K562 (cell line): Measurements from ENCODE around the gene DAB1. TPM values are rescaled to one million over a fixed set of nuclear protein-coding genes. Genes with fewer than 3 reads are reported as not detected.

Source experiments
- ATAC-seq: fragments of 200-7000 bp; cut with Tn5 transposase; 3 replicates; pipeline ENCODE4 v1.9.1; 2020; ENCODE audit warnings: moderate library complexity
- BruUV-seq: library from RNA; stranded (reverse); fragments of 400-500 nt; replicated peaks from 2 replicates; lab custom pipeline; 2021; lab: Mats Ljungman, UMichigan
- CTCF ChIA-PET: fragments of 300-600 bp; formaldehyde crosslinking; extraction: SDS; loops from one replicate; lab custom pipeline; 2021; ENCODE audit warnings: low intra/inter-chr PET ratio; lab: Yijun Ruan, JAX
- POLR2A ChIA-PET: fragments of 300-600, 350-650 bp; sonication (Branson Sonifier 250); formaldehyde crosslinking; extraction: SDS; loops from one replicate; lab custom pipeline; 2021; ENCODE audit warnings: antibody characterized with exemption, inconsistent platforms; lab: Yijun Ruan, JAX
- DNase-seq, 4 experiments: peaks; one replicate each; pipeline versions ENCODE4 v3.0.0 to v3.0.0-alpha.2; 2011 to 2018; ENCODE audit warnings: low spot score in 3 of 4, mixed read lengths in 3 of 4; ENCODE audit errors: extremely low read depth in 1 of 4
- FAIRE-seq: peaks from 2 replicates; lab custom pipeline; 2011; peaks lifted over from hg19 to GRCh38; lab: Jason Lieb, UNC
- H2AFZ ChIP-seq: 2 replicates; pipeline ENCODE4 v1.6.0; 2011; ENCODE audit warnings: low read depth, low read length, control low read depth, inconsistent platforms
- H3K27ac ChIP-seq: fragments of 200-600 bp; 3 replicates; pipeline ENCODE4 v1.8.0; 2011; ENCODE audit warnings: low read depth, mild to moderate bottlenecking, control low read depth, inconsistent platforms, low read length, moderate library complexity, mixed read lengths; ENCODE audit errors: extremely low read depth
- H3K27me3 ChIP-seq, 2 experiments: fragments of 300-600 bp in 1 of 2; 2 replicates in 1 of 2; 3 replicates in 1 of 2; pipeline versions ENCODE4 v1.6.0 to v1.8.0; 2011; ENCODE audit warnings: inconsistent platforms in 2 of 2, low read length in 2 of 2, mild to moderate bottlenecking in 1 of 2, mixed read lengths in 1 of 2, moderate library complexity in 1 of 2; ENCODE audit not compliant: control insufficient read depth in 2 of 2, insufficient read depth in 2 of 2
- H3K36me3 ChIP-seq: fragments of 300-600 bp; 3 replicates; pipeline ENCODE4 v1.8.0; 2011; ENCODE audit warnings: mild to moderate bottlenecking, low read length, inconsistent platforms; ENCODE audit not compliant: control insufficient read depth, insufficient read depth
- H3K4me1 ChIP-seq, 2 experiments: fragments of 200-600 bp in 1 of 2; replicated peaks in 1 of 2; 2 replicates in 1 of 2; 3 replicates in 1 of 2; pipeline versions ENCODE4 v1.5.1 to v1.8.0; 2011; ENCODE audit warnings: inconsistent platforms in 2 of 2, low read length in 2 of 2, mild to moderate bottlenecking in 1 of 2, mixed read lengths in 1 of 2, moderate library complexity in 1 of 2; ENCODE audit not compliant: control insufficient read depth in 2 of 2, insufficient read depth in 2 of 2
- H3K4me2 ChIP-seq: 2 replicates; pipeline ENCODE4 v1.6.1; 2011; ENCODE audit warnings: low read length, control low read depth, inconsistent platforms, mixed read lengths; ENCODE audit not compliant: insufficient read depth
- H3K4me3 ChIP-seq: fragments of 200-600 bp; sonication (generic), shearing (Covaris generic); 2 replicates; pipeline ENCODE4 v1.5.1; 2016; ENCODE audit warnings: control low read depth, inconsistent platforms
- H3K79me2 ChIP-seq: fragments of 200-600 bp; 3 replicates; pipeline ENCODE4 v1.8.0; 2011; ENCODE audit warnings: low read length, inconsistent platforms; ENCODE audit not compliant: control insufficient read depth, insufficient read depth
- H3K9ac ChIP-seq, 2 experiments: 2 replicates each; pipeline versions ENCODE4 v1.6.0 to v1.6.1; 2011; ENCODE audit warnings: low read depth in 2 of 2, low read length in 2 of 2, control low read depth in 1 of 2, inconsistent platforms in 1 of 2, mild to moderate bottlenecking in 1 of 2, mixed read lengths in 1 of 2; ENCODE audit not compliant: insufficient read depth in 1 of 2
- H3K9me1 ChIP-seq: one replicate; pipeline ENCODE4 v1.6.0; 2011; ENCODE audit warnings: inconsistent platforms, mild to moderate bottlenecking, low read length, moderate library complexity; ENCODE audit not compliant: control insufficient read depth, insufficient read depth
- H3K9me3 ChIP-seq: replicated peaks from 2 replicates; pipeline ENCODE4 v1.5.1; 2011; ENCODE audit warnings: low read depth, low read length, inconsistent platforms; ENCODE audit not compliant: control insufficient read depth, insufficient read depth
- H4K20me1 ChIP-seq: replicated peaks from 2 replicates; pipeline ENCODE4 v1.6.1; 2011; ENCODE audit warnings: low read length, inconsistent platforms, mixed read lengths; ENCODE audit not compliant: control insufficient read depth, insufficient read depth
- ATF1 ChIP-seq, 2 experiments: fragments of 450-650 bp in 1 of 2; IDR thresholded peaks; 2 replicates each; pipeline ENCODE4 v1.6.1; 2016; ENCODE audit warnings: missing compliant biosample characterization in 1 of 2, missing genetic modification characterization in 1 of 2
- ATF6 ChIP-seq: sonication (generic); formaldehyde crosslinking; IDR thresholded peaks from 2 replicates; pipeline ENCODE4 v1.4.0; 2020; ENCODE audit warnings: mild to moderate bottlenecking, missing genetic modification reagents
- CEBPG ChIP-seq, 3 experiments: fragments of 200-800 bp in 1 of 3; sonication (Bioruptor generic) in 1 of 3; sonication (generic) in 1 of 3; formaldehyde crosslinking in 1 of 3; IDR thresholded peaks in 2 of 3; conservative IDR thresholded peaks in 1 of 3; 2 replicates each; pipeline versions ENCODE4 v1.6.1 to v1.8.0; 2016 to 2022; ENCODE audit warnings: missing compliant biosample characterization in 2 of 3, missing genetic modification characterization in 2 of 3, mild to moderate bottlenecking in 1 of 3, missing genetic modification reagents in 1 of 3
- DIDO1 ChIP-seq: fragments of 450-650 bp; IDR thresholded peaks from 2 replicates; pipeline ENCODE4 v1.6.1; 2016; ENCODE audit warnings: low read depth, missing biosample characterization, missing genetic modification characterization
- MAZ ChIP-seq, 2 experiments: fragments of 450-650 bp in 1 of 2; sonication (generic) in 1 of 2; formaldehyde crosslinking; IDR thresholded peaks in 1 of 2; conservative IDR thresholded peaks in 1 of 2; 2 replicates each; pipeline versions ENCODE4 v1.4.0 to v1.5.0; 2020; ENCODE audit warnings: mild to moderate bottlenecking in 1 of 2, missing genetic modification reagents in 1 of 2
- MNT ChIP-seq, 2 experiments: fragments of 450-650 bp; conservative IDR thresholded peaks; 2 replicates each; pipeline ENCODE4 v1.6.1; 2017; ENCODE audit warnings: mild to moderate bottlenecking in 2 of 2, moderate library complexity in 2 of 2
- SP1 ChIP-seq: sonication (generic); formaldehyde crosslinking; IDR thresholded peaks from 2 replicates; pipeline ENCODE4 v1.8.1; 2022; ENCODE audit warnings: mild to moderate bottlenecking, missing genetic modification reagents
- TEAD2 ChIP-seq: fragments of 450-650 bp; IDR thresholded peaks from 2 replicates; pipeline ENCODE4 v1.6.1; 2016; ENCODE audit warnings: missing genetic modification characterization, control low read depth, missing compliant biosample characterization
- WGBS: fragments of 100-300 bp; shearing (Covaris generic); methylation state at CpG from one replicate; pipeline ENCODE4 v1.1.6; 2016; ENCODE audit warnings: low coverage, mixed read lengths; ENCODE audit not compliant: insufficient coverage; ENCODE audit errors: missing lambda C conversion rate; 5-methylcytosine and 5-hydroxymethylcytosine counted together
- in situ Hi-C: fragments of 300-500 bp; cut with MboI; formaldehyde crosslinking; loops from 4 replicates; pipeline ENCODE4 v1.15.0; 2018; ENCODE audit warnings: inconsistent platforms, mixed read lengths
- intact Hi-C: fragments of 100-400 bp; cut with micrococcal nuclease; formaldehyde crosslinking; loops from 2 replicates; pipeline ENCODE4 v1.14.2; 2022
- polyA plus RNA-seq, 8 experiments: library from polyadenylated mRNA; depleted of rRNA in 4 of 8; stranded (reverse) in 5 of 8; unstranded in 3 of 8; fragments of >200 nt; fragmentation: Nextera tagmentation in 2 of 8; fragmentation: Illumina TruSeq in 1 of 8; extraction: Ambion mirVana in 2 of 8; extraction: Trizol in 1 of 8; gene quantifications; 2 replicates each; pipeline versions ENCODE4 v1.2.1 to v1.2.3, GENCODE V29; 2011 to 2014; ENCODE audit warnings: inconsistent platforms in 1 of 8, missing spikeins in 1 of 8
- total RNA-seq, 7 experiments: library from RNA; depleted of rRNA in 6 of 7; stranded (reverse); fragments of >200 nt in 6 of 7; fragmentation: Illumina TruSeq in 2 of 7; extraction: Trizol in 2 of 7; gene quantifications; 2 replicates each; pipeline versions ENCODE4 v1.2.1 to v1.2.3, GENCODE V29; 2011 to 2021; ENCODE audit warnings: low replicate concordance in 1 of 7

DAB1 gene
- total and polyA plus RNA-seq, 9 of the 15 experiments (the other 6 are each of a cell fraction or from before 2014, with no cell fraction given) = not detected

GRCh38 chr1:57195436-57195941 is 228.4 kb downstream of the DAB1 start:
- no peak for DNase-seq
- H3K27ac ChIP-seq = no peak overlapping the region
- H3K9ac ChIP-seq = no peak overlapping the region
- H2AFZ ChIP-seq = no peak overlapping the region
- no peak overlapping the region for H3K4me3 ChIP-seq
- POLR2A ChIA-PET = no interaction called here
- no peaks in the 10 kb centered on the region for H3K9me3 ChIP-seq
- no peaks in the 10 kb centered on the region for H3K36me3 ChIP-seq
- no peaks in the 10 kb centered on the region for H3K79me2 ChIP-seq
- CTCF ChIA-PET = no interaction called here
- no peak overlapping the region for H3K4me2 ChIP-seq
- peaks cover 0 to 4% of the 10 kb centered on the region in 2 experiments; a peak in 2 of 5 replicates for H3K4me1 ChIP-seq
- TF ChIP-seq DIDO1 (tag) (no peak), CEBPG (CRISPR knock-in tag; IDR thresholded peaks at IDR 0.05) (no peak), CEBPG (tag; conservative IDR thresholded peaks at IDR 0.05 in 1 of 2, IDR thresholded peaks at IDR 0.05 in 1 of 2) (no peak), MNT (conservative IDR thresholded peaks at IDR 0.05) (no peak), ATF1 (CRISPR knock-in tag; IDR thresholded peaks at IDR 0.05) (no peak), ATF1 (tag; IDR thresholded peaks at IDR 0.05) (no peak), TEAD2 (tag) (no peak), MAZ (CRISPR knock-in tag; conservative IDR thresholded peaks at IDR 0.05 in 1 of 2, IDR thresholded peaks at IDR 0.05 in 1 of 2) (no peak), SP1 (no peak), ATF6 (CRISPR knock-in tag) (no peak)
- BruUV-seq = no TSS peak
- in situ Hi-C loops = no loop called here
- intact Hi-C loops = no loop called here
- no peak for ATAC-seq
- H4K20me1 ChIP-seq = no peaks in the 10 kb centered on the region
- 0% methylated on average over 1 of the region's 1 CpG for WGBS
- H3K9me1 ChIP-seq = no peaks in the 10 kb centered on the region
- FAIRE-seq = no peak
- H3K27me3 ChIP-seq = peaks cover 7 to 10% of the 10 kb centered on the region in 2 experiments; a peak in 3 of 5 replicates
